Measurements from ENCODE around the gene ORC4.
A peak's percentile ranks its signal among the peaks of the same experiment; 100 is the strongest.
"Not testable (repeated sequence)": the region's sequence is repeated elsewhere in the genome, so short reads cannot be mapped to it uniquely, and the experiment has no call there.

The ORC4 gene

GRCh38 chr2:148013876-148014275, 6.7 kb downstream of the ORC4 start:
- DNase-seq (ENCODE audit: low read depth) = no peak
- H3K9me3 ChIP-seq (ENCODE audit: control insufficient read depth, low read length) = no peaks in the 10 kb centered on the region

GRCh38 chr2:148008411-148008810, 12.1 kb downstream of the ORC4 start:
- not testable (repeated sequence) for H3K4me1 ChIP-seq (ENCODE audit: control insufficient read depth, insufficient read depth, low read length); DNase-seq (ENCODE audit: low read depth); H3K4me3 ChIP-seq (ENCODE audit: low read length); H3K27me3 ChIP-seq (replicated peaks; ENCODE audit: control insufficient read depth, insufficient read depth, low read length); H3K36me3 ChIP-seq (ENCODE audit: control insufficient read depth, insufficient read depth, low read length, severe bottlenecking); H3K9me3 ChIP-seq (ENCODE audit: control insufficient read depth, low read length); H3K9ac ChIP-seq (ENCODE audit: low read length)

More at GRCh38 chr2:148013876-148014275, 6.7 kb downstream of the ORC4 start:
- no peaks in the 10 kb centered on the region for H3K27me3 ChIP-seq (replicated peaks; ENCODE audit: control insufficient read depth, insufficient read depth, low read length)
- H3K4me1 ChIP-seq (ENCODE audit: control insufficient read depth, insufficient read depth, low read length) = peaks cover 2% of the 10 kb centered on the region
- H3K36me3 ChIP-seq (ENCODE audit: control insufficient read depth, insufficient read depth, low read length, severe bottlenecking) = no peaks in the 10 kb centered on the region
- no peak overlapping the region for H3K9ac ChIP-seq (ENCODE audit: low read length)
- H3K4me3 ChIP-seq (ENCODE audit: low read length) = no peak overlapping the region

DNA sequence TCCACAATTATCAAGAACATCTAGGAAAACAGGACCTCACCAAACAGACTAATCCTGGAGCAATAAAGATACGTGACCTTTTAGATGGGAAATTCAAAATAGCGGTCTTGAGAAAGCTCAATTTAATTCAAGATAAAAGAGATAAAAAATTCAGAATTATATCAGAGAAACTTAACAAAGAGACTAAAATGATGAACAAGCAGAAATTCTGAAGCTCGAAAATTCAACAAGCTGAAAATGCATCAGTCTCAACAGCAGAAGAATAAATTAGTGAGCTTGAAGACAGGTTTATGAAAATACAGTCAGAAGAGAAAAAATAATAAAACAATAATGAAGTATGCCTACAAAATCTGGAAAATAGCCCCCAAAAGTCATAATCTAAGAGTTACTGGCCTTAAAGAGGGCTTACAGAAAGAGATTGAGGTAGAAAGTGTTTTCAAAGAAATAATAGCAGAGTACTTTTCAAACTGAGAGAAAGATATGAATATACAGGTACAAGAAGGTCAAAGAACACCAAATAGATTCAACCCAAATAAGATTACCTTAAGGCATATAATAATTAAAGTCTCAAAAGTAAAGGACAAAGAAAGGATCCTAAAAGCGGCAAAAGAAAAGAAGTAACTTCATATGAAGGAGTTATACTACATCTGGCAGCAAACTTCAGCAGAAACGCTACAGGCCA, 13.2 kb downstream of the ORC4 start:
- Histone ChIP-seq H3K4me1 (ENCODE audit: control insufficient read depth, insufficient read depth, low read length) (no peaks in the 10 kb centered on the region), H3K9ac (ENCODE audit: low read length) (no peak overlapping the region), H3K9me3 (ENCODE audit: control insufficient read depth, low read length) (no peaks in the 10 kb centered on the region), H3K4me3 (ENCODE audit: low read length) (no peak overlapping the region), H3K36me3 (ENCODE audit: control insufficient read depth, insufficient read depth, low read length, severe bottlenecking) (no peaks in the 10 kb centered on the region), H3K27me3 (replicated peaks; ENCODE audit: control insufficient read depth, insufficient read depth, low read length) (no peaks in the 10 kb centered on the region)
- no peak for DNase-seq (ENCODE audit: low read depth)

GRCh38 chr2:148006249-148007007, 14.1 kb downstream of the ORC4 start:
- no peaks in the 10 kb centered on the region for H3K27me3 ChIP-seq (replicated peaks; ENCODE audit: control insufficient read depth, insufficient read depth, low read length)
- no peaks in the 10 kb centered on the region for H3K9me3 ChIP-seq (ENCODE audit: control insufficient read depth, low read length)
- H3K4me3 ChIP-seq (ENCODE audit: low read length) = no peak overlapping the region
- H3K4me1 ChIP-seq (ENCODE audit: control insufficient read depth, insufficient read depth, low read length) = no peaks in the 10 kb centered on the region
- DNase-seq (ENCODE audit: low read depth) = no peak
- no peaks in the 10 kb centered on the region for H3K36me3 ChIP-seq (ENCODE audit: control insufficient read depth, insufficient read depth, low read length, severe bottlenecking)
- H3K9ac ChIP-seq (ENCODE audit: low read length) = no peak overlapping the region

GRCh38 chr2:148002420-148002819, 18.1 kb downstream of the ORC4 start:
- not testable (repeated sequence) for DNase-seq (ENCODE audit: low read depth); H3K36me3 ChIP-seq (ENCODE audit: control insufficient read depth, insufficient read depth, low read length, severe bottlenecking); H3K4me3 ChIP-seq (ENCODE audit: low read length); H3K9me3 ChIP-seq (ENCODE audit: control insufficient read depth, low read length); H3K9ac ChIP-seq (ENCODE audit: low read length); H3K27me3 ChIP-seq (replicated peaks; ENCODE audit: control insufficient read depth, insufficient read depth, low read length); H3K4me1 ChIP-seq (ENCODE audit: control insufficient read depth, insufficient read depth, low read length)

DNA sequence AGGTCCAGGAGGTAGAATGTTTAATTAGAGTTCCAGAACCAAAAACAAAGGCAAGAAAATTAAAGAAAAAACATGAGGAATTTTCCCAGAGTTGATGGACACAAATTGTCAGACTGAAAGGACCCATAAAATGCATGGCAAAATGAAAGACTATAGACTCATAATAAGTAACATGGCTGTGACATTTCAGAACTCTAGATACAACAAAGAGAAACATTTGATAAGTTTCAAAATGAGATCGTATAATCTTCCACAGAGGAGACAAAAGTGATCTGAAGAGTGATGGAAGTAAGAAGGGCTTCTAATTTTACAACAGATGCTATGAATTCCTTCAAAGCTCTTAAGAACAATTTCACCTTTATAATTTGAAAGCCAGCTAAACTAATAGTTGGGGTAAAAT, 20.4 kb downstream of the ORC4 start:
- no peaks in the 10 kb centered on the region for H3K9me3 ChIP-seq (ENCODE audit: control insufficient read depth, low read length)
- no peaks in the 10 kb centered on the region for H3K27me3 ChIP-seq (replicated peaks; ENCODE audit: control insufficient read depth, insufficient read depth, low read length)
- DNase-seq (ENCODE audit: low read depth) = no peak
- no peak overlapping the region for H3K9ac ChIP-seq (ENCODE audit: low read length)
- no peaks in the 10 kb centered on the region for H3K4me1 ChIP-seq (ENCODE audit: control insufficient read depth, insufficient read depth, low read length)
- H3K4me3 ChIP-seq (ENCODE audit: low read length) = no peak overlapping the region
- H3K36me3 ChIP-seq (ENCODE audit: control insufficient read depth, insufficient read depth, low read length, severe bottlenecking) = peaks cover 2% of the 10 kb centered on the region

DNA sequence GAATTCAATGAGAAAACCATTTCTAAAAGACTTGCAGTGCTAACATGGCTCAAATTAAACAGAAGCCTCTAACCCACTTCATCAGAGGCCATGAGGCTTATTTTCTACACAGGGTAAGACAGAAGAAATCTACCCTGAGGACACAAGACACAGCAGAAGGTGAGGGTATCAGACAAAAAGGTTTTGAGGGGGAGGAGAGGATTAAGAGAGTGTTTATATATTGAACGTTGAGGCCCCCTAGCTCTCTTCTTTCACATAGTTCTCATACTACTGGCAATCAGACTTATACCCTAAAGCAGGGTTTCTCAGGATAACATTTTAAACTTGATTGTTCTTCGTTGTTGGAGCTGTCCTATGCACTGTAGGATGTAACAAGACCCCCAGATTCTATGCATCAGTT, 21.4 kb downstream of the ORC4 start:
- H3K36me3 ChIP-seq (ENCODE audit: control insufficient read depth, insufficient read depth, low read length, severe bottlenecking) = peaks cover 5% of the 10 kb centered on the region
- no peak overlapping the region for H3K9ac ChIP-seq (ENCODE audit: low read length)
- H3K4me1 ChIP-seq (ENCODE audit: control insufficient read depth, insufficient read depth, low read length) = no peaks in the 10 kb centered on the region
- no peaks in the 10 kb centered on the region for H3K27me3 ChIP-seq (replicated peaks; ENCODE audit: control insufficient read depth, insufficient read depth, low read length)
- no peak for DNase-seq (ENCODE audit: low read depth)
- no peak overlapping the region for H3K4me3 ChIP-seq (ENCODE audit: low read length)
- no peaks in the 10 kb centered on the region for H3K9me3 ChIP-seq (ENCODE audit: control insufficient read depth, low read length)

DNA sequence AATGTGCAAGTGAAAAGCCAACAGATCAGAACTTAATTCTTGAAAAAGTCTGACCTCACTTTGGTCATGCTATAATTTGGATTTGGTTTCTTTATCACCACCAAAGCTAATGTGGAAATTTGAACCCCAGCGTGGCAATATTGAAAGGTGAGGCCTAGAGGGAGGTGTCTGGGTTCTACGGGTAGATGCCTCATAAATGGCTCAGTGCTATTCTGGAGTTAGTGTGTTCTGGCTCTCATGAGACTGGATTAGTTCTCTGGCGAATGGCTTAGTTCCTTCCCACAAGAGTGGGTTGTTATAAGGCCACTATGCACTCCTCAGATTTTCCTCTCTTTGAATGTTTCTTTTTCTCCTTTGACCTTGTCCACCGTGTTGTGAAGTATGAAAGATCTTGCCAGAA, 22.3 kb downstream of the ORC4 start:
- H3K9ac ChIP-seq (ENCODE audit: low read length) = no peak overlapping the region
- no peaks in the 10 kb centered on the region for H3K9me3 ChIP-seq (ENCODE audit: control insufficient read depth, low read length)
- no peak for DNase-seq (ENCODE audit: low read depth)
- no peaks in the 10 kb centered on the region for H3K4me1 ChIP-seq (ENCODE audit: control insufficient read depth, insufficient read depth, low read length)
- H3K27me3 ChIP-seq (replicated peaks; ENCODE audit: control insufficient read depth, insufficient read depth, low read length) = no peaks in the 10 kb centered on the region
- H3K4me3 ChIP-seq (ENCODE audit: low read length) = no peak overlapping the region
- peaks cover 5% of the 10 kb centered on the region for H3K36me3 ChIP-seq (ENCODE audit: control insufficient read depth, insufficient read depth, low read length, severe bottlenecking)

DNA sequence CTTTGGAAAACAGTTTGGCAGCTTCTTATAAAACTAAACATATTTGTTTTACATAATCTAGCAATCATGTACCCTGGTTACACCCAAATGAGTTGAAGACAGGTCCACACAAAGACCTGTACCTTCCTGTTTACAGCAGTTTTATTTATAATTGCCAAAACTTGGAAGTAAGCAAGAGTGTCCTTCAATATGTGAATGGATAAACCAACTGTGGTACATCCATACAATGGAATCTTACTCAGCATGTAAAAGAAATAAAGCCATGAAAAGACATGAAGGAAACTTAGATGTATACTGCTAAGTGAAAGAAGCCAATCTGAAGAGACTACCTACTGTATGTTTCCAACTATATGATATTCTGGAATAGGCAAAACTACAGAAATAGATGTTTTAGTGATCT, 23.7 kb downstream of the ORC4 start:
- H3K9me3 ChIP-seq (ENCODE audit: control insufficient read depth, low read length) = no peaks in the 10 kb centered on the region
- no peaks in the 10 kb centered on the region for H3K27me3 ChIP-seq (replicated peaks; ENCODE audit: control insufficient read depth, insufficient read depth, low read length)

GRCh38 chr2:147994965-147995364, 25.6 kb downstream of the ORC4 start:
- not testable (repeated sequence) for H3K9ac ChIP-seq (ENCODE audit: low read length); H3K27me3 ChIP-seq (replicated peaks; ENCODE audit: control insufficient read depth, insufficient read depth, low read length); DNase-seq (ENCODE audit: low read depth); H3K4me3 ChIP-seq (ENCODE audit: low read length); H3K9me3 ChIP-seq (ENCODE audit: control insufficient read depth, low read length); H3K4me1 ChIP-seq (ENCODE audit: control insufficient read depth, insufficient read depth, low read length); H3K36me3 ChIP-seq (ENCODE audit: control insufficient read depth, insufficient read depth, low read length, severe bottlenecking)

More for the DNA sequence above, 23.7 kb downstream of the ORC4 start:
- Histone ChIP-seq H3K36me3 (ENCODE audit: control insufficient read depth, insufficient read depth, low read length, severe bottlenecking) (peaks cover 5% of the 10 kb centered on the region), H3K4me3 (ENCODE audit: low read length) (no peak overlapping the region), H3K4me1 (ENCODE audit: control insufficient read depth, insufficient read depth, low read length) (peaks cover 5% of the 10 kb centered on the region), H3K9ac (ENCODE audit: low read length) (no peak overlapping the region)
- DNase-seq (ENCODE audit: low read depth) = no peak

- H3K4me3 ChIP-seq (ENCODE audit: low read length) = no peak overlapping the region
- H3K27me3 ChIP-seq (replicated peaks; ENCODE audit: control insufficient read depth, insufficient read depth, low read length) = no peaks in the 10 kb centered on the region
- H3K4me1 ChIP-seq (ENCODE audit: control insufficient read depth, insufficient read depth, low read length) = peaks cover 9% of the 10 kb centered on the region
- no peaks in the 10 kb centered on the region for H3K9me3 ChIP-seq (ENCODE audit: control insufficient read depth, low read length)
- H3K9ac ChIP-seq (ENCODE audit: low read length) = peak overlapping the region; percentile 31
- peaks cover 1% of the 10 kb centered on the region for H3K36me3 ChIP-seq (ENCODE audit: control insufficient read depth, insufficient read depth, low read length, severe bottlenecking)
- DNase-seq (ENCODE audit: low read depth) = peak; percentile 84
Observed at GRCh38 chr2:147989809-147990403, 30.6 kb downstream of the ORC4 start.
